ENCODE data around the gene KRT1.

Gene KRT1

DNA sequence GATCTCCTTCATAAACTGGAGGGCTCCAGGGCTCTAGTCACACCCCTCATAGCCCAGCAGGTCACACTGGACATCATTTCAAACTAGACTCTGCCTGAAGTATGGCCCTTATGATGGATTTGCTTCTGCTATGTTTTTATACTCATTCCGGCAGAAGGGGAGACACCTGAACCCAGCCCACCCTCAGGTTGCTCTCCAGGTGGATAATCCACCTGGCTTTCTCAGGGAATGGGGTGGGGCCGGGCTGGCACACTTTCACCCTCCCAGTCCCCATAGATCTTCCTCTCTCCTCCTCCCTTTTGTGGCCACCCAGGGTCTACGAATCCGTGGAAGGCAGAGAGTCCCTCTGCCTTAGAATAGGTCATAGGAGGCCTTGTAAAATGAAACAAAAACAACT lies 52.1 kb downstream of the KRT1 start:
- H3K4me3 ChIP-seq (ENCODE audit: low read length): no peak overlapping the region
- H3K27me3 ChIP-seq (ENCODE audit: control insufficient read depth, insufficient read depth, low read length): no peaks in the 10 kb centered on the region
- no peak overlapping the region for H3K9ac ChIP-seq (ENCODE audit: low read length)
- no peaks in the 10 kb centered on the region for H3K36me3 ChIP-seq (ENCODE audit: control insufficient read depth, insufficient read depth, low read length)
- H3K4me1 ChIP-seq (ENCODE audit: control insufficient read depth, insufficient read depth, low read length): no peaks in the 10 kb centered on the region
- no peak overlapping the region for H3K27ac ChIP-seq (ENCODE audit: low read depth, low read length)

DNA sequence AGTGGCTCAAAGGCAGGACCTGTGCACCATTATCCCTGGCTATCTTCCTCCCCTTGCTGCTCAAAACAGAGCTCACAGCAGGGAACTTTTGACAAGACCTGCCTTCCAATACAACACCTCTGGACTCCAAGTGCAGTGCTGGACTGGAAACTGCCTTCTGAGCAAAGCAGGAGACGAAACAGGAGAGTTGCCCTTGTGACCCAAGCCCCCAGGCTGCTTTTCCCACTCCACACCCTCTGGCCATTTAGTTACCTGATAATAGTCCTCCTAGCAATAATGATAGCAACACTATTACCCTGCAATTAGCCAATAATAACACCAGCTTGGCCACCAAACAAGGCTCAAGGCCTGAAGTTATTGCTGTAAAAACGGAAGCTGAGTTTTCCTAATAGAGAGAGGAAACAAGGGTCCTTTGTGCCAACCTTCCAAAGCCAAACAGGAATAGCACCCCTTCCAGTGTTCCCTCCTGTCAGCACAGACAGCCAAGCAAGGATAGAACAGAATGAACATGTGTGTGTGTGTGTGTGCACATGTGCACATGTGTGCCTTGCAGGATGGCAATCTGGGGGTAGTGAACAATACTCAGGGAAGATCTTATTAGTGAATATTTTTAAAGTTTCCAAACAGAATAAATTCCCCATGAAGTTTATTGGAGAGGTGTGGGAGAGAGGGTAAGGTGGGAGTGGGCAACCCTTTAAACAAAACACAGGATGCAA lies 52.7 kb downstream of the KRT1 start:
- Histone ChIP-seq H3K9ac (ENCODE audit: low read length) (no peak overlapping the region), H3K36me3 (ENCODE audit: control insufficient read depth, insufficient read depth, low read length) (no peaks in the 10 kb centered on the region), H3K27me3 (ENCODE audit: control insufficient read depth, insufficient read depth, low read length) (no peaks in the 10 kb centered on the region), H3K4me1 (ENCODE audit: control insufficient read depth, insufficient read depth, low read length) (no peaks in the 10 kb centered on the region), H3K27ac (ENCODE audit: low read depth, low read length) (no peak overlapping the region), H3K4me3 (ENCODE audit: low read length) (no peak overlapping the region)
